MCF 10A (cell line): ENCODE data around the gene KANK4. TPM values are rescaled to one million over a fixed set of nuclear protein-coding genes. Genes with fewer than 3 reads are reported as not detected.

Source experiments
- BruUV-seq: library from RNA; stranded (reverse); fragments of 400-500 nt; replicated peaks from 2 replicates; lab custom pipeline; 2021; lab: Mats Ljungman, UMichigan
- CTCF ChIA-PET: fragments of 300-600 bp; sonication (Branson Sonifier 250); formaldehyde crosslinking; extraction: SDS; loops from one replicate; lab custom pipeline; 2021; ENCODE audit warnings: antibody characterized with exemption, inconsistent platforms; lab: Yijun Ruan, JAX
- POLR2A ChIA-PET: fragments of 300-600, 350-650 bp; sonication (Branson Sonifier 250); formaldehyde crosslinking; extraction: SDS; loops from one replicate; lab custom pipeline; 2020; ENCODE audit warnings: antibody characterized with exemption, inconsistent platforms; lab: Yijun Ruan, JAX
- DNase-seq: peaks from one replicate; pipeline ENCODE4 v3.0.0-alpha.2; 2018; ENCODE audit not compliant: unreplicated experiment
- H3K27ac Mint-ChIP-seq: one replicate; pipeline ENCODE4 v1.8.0; 2022; ENCODE audit warnings: mild to moderate bottlenecking, low read depth, mixed read lengths; ENCODE audit not compliant: unreplicated experiment
- H3K27me3 Mint-ChIP-seq: one replicate; pipeline ENCODE4 v1.8.0; 2022; ENCODE audit warnings: mixed read lengths; ENCODE audit not compliant: insufficient read depth, unreplicated experiment
- H3K36me3 Mint-ChIP-seq: one replicate; pipeline ENCODE4 v1.8.0; 2022; ENCODE audit warnings: mild to moderate bottlenecking, moderate library complexity, mixed read lengths; ENCODE audit not compliant: insufficient read depth, unreplicated experiment
- H3K4me1 Mint-ChIP-seq: one replicate; pipeline ENCODE4 v1.8.0; 2022; ENCODE audit warnings: mixed read lengths; ENCODE audit not compliant: insufficient read depth, unreplicated experiment
- H3K4me3 Mint-ChIP-seq: one replicate; pipeline ENCODE4 v1.8.0; 2022; ENCODE audit warnings: mild to moderate bottlenecking, moderate library complexity, mixed read lengths; ENCODE audit not compliant: unreplicated experiment
- H3K9me3 Mint-ChIP-seq: one replicate; pipeline ENCODE4 v1.8.0; 2022; ENCODE audit warnings: mixed read lengths; ENCODE audit not compliant: unreplicated experiment
- CTCF ChIP-seq: fragments of 200-600 bp; IDR thresholded peaks from one replicate; pipeline ENCODE4 v1.8.0; 2022; ENCODE audit warnings: antibody characterized with exemption, mild to moderate bottlenecking; ENCODE audit not compliant: unreplicated experiment
- intact Hi-C: fragments of 100-400 bp; cut with micrococcal nuclease; formaldehyde crosslinking; loops from 2 replicates; pipeline ENCODE4 v1.14.1; 2022
- total RNA-seq: library from RNA; stranded (reverse); gene quantifications from 2 replicates; pipeline ENCODE4 v1.2.3, GENCODE V29; 2022

KANK4 gene
- total RNA-seq, 1 experiment from 2014 or later, result 0.51 TPM

DNA sequence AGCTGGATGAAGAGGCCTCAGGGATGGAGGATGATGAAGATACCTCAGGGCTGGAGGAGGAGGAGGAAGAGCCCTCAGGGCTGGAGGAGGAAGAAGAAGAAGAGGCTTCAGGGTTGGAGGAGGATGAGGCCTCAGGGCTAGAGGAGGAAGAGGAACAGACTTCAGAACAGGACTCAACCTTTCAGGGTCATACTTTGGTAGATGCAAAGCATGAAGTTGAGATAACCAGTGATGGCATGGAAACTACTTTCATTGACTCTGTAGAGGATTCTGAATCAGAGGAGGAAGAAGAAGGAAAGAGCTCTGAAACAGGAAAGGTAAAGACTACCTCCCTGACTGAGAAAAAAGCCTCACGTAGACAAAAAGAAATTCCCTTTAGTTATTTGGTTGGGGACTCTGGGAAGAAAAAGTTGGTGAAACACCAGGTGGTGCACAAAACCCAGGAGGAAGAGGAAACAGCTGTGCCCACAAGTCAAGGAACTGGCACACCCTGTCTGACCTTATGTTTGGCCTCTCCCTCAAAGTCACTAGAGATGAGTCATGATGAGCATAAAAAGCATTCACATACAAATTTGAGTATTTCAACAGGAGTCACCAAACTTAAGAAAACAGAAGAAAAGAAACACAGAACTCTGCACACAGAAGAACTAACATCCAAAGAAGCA, 109.2 kb downstream of the KANK4 start:
- POLR2A ChIA-PET, result no interaction called here
- CTCF ChIA-PET, result interaction anchor here (0.6 to 1.5 kb wide), 4 partner anchors 14 to 613 kb away, joined by 3 to 5 read pairs (median 4); no protein-coding TSS in a partner anchor
- Mint-ChIP-seq H3K4me3 (no peak overlapping the region), H3K36me3 (no peaks in the 10 kb centered on the region), H3K27me3 (no peaks in the 10 kb centered on the region), H3K9me3 (peaks cover 29% of the 10 kb centered on the region), H3K4me1 (peaks cover 12% of the 10 kb centered on the region), H3K27ac (no peak overlapping the region)
- peak; percentile 15 for TF ChIP-seq CTCF
- peak; percentile 70 for DNase-seq
- intact Hi-C loops, result loop anchor here (1.0 kb wide), 2 partner anchors 35 to 197 kb away; no protein-coding TSS in a partner anchor
- BruUV-seq, result no TSS peak

- CTCF ChIA-PET, result interaction anchor here (0.7 to 1.5 kb wide), 4 partner anchors 15 to 36 kb away, joined by 3 to 5 read pairs (median 3); no protein-coding TSS in a partner anchor
- H3K4me3 Mint-ChIP-seq, result no peak overlapping the region
- DNase-seq, result no peak
- H3K4me1 Mint-ChIP-seq, result peaks cover 12% of the 10 kb centered on the region
- H3K9me3 Mint-ChIP-seq, result peaks cover 29% of the 10 kb centered on the region
- TF ChIP-seq CTCF, result no peak
- H3K27ac Mint-ChIP-seq, result no peak overlapping the region
- no TSS peak for BruUV-seq
- POLR2A ChIA-PET, result interaction anchor here (1.1 kb wide), 1 partner anchor 227 kb away, joined by 3 read pairs; no protein-coding TSS in a partner anchor
- H3K27me3 Mint-ChIP-seq, result no peaks in the 10 kb centered on the region
- intact Hi-C loops, result no loop called here
- H3K36me3 Mint-ChIP-seq, result no peaks in the 10 kb centered on the region
Measured at GRCh38 chr1:62208970-62209369, 110.3 kb downstream of the KANK4 start.

DNA sequence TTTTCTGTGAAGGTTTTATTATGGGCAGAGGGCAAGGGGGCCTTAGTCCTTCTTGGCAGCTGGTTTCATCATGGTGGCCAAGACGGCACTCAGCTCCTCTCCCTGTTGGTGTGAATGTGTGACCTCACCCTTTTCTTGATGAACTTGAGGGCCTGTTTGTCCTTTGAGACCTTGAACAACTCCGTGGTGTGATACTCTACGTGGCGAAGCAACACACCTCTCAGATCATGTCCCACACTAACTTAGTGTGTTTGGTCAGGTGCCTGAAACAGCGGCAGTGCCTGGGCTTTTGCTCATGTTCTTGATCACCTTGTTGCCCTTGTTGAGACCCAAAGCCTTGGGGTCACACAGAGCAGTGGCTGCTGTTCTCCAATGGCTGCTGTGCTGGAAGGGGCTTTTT, 111.1 kb downstream of the KANK4 start:
- Mint-ChIP-seq H3K9me3 (peaks cover 29% of the 10 kb centered on the region), H3K36me3 (no peaks in the 10 kb centered on the region), H3K27ac (no peak overlapping the region), H3K4me1 (peaks cover 12% of the 10 kb centered on the region), H3K27me3 (no peaks in the 10 kb centered on the region), H3K4me3 (no peak overlapping the region)
- CTCF ChIA-PET, result interaction anchor here (0.6 to 1.5 kb wide), 3 partner anchors 33 to 512 kb away, joined by 3 to 5 read pairs (median 3); no protein-coding TSS in a partner anchor
- intact Hi-C loops, result no loop called here
- TF ChIP-seq CTCF, result no peak
- POLR2A ChIA-PET, result interaction anchor here (1.1 kb wide), 1 partner anchor 227 kb away, joined by 3 read pairs; no protein-coding TSS in a partner anchor
- DNase-seq, result no peak
- BruUV-seq, result no TSS peak

DNA sequence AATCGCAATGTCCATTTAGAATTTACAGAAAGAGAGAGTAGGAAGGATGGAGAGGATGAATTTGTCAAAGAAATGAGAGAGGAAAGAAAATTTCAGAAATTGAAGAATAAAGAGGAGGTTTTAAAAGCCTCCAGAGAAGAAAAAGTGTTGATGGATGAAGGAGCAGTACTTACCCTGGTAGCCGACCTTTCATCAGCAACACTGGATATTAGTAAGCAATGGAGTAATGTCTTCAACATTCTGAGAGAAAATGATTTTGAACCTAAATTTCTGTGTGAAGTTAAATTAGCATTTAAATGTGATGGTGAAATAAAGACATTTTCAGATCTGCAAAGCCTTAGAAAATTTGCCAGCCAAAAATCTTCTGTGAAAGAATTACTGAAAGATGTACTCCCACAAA, 112.0 kb downstream of the KANK4 start:
- Mint-ChIP-seq H3K4me1 (peaks cover 12% of the 10 kb centered on the region), H3K4me3 (no peak overlapping the region), H3K9me3 (peaks cover 29% of the 10 kb centered on the region), H3K27ac (no peak overlapping the region), H3K36me3 (no peaks in the 10 kb centered on the region), H3K27me3 (no peaks in the 10 kb centered on the region)
- BruUV-seq, result no TSS peak
- ChIA-PET CTCF (no interaction called here), POLR2A (interaction anchor here (1.0 kb wide), 1 partner anchor 23 kb away, joined by 3 read pairs; no protein-coding TSS in a partner anchor)
- intact Hi-C loops, result no loop called here
- DNase-seq, result no peak
- no peak for TF ChIP-seq CTCF
